ENCODE measurements around the gene MRPL24.

- TF ChIP-seq CTCF (conservative IDR thresholded peaks at IDR 0.05; ENCODE audit: low read length) (no peak), EZH2phosphoT487 (IDR thresholded peaks at IDR 0.05; ENCODE audit: borderline replicate concordance, low read depth, low read length) (no peak)
Observed at GRCh38 chr1:156704166-156704711, 36.6 kb downstream of the MRPL24 start.
